ENCODE measurements around the gene NEDD4L.

DNA sequence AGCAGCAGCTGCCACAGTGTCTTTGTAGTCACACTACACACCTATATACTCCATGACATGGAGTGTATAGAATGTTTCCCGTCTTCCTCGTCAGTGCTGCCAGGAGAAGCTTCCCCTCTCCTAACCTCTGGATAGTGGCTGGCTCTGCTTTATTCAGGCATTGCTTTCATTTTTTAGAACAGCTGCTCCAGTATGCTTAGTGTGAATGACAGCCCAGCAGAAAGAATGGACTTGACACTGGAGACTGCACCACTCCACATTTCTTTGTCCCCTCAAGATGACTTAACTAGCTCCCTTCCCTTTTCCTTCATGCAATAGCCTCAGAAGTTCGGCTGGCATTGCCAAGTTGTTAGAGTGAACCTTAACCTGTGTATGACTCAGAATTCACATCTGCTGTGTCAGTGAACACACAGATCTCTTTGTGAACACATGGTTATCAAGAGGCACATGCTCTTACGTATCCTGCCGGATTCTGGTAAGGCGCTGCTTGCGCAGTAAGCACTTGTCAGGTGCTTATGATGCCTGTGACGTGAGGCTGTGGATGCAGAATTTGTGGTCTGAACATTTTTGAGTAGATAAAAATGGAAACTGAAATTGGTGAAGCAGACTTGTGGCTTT lies 73.9 kb downstream of the NEDD4L start:
- TF ChIP-seq CTCF (IDR thresholded peaks at IDR 0.05), result no peak
- TF ChIP-seq RAD21 (IDR thresholded peaks at IDR 0.05; ENCODE audit: low read length), result no peak
- TF ChIP-seq FOXJ3 (CRISPR knock-in tag; IDR thresholded peaks at IDR 0.05), result no peak
- peak; percentile 32 for TF ChIP-seq TCF12 (IDR thresholded peaks at IDR 0.05)
- no peak for TF ChIP-seq RXRA (IDR thresholded peaks at IDR 0.05; ENCODE audit: borderline replicate concordance, low read depth)

All from SK-N-SH (cell line).